Gastroesophageal sphincter (tissue), 3 donors: ENCODE measurements around the gene DAB1.

Source experiments
- CTCF ChIP-seq, 4 experiments: fragments of 200-600 bp in 2 of 4; fragments of 450-650 bp in 2 of 4; sonication (generic) in 1 of 4; IDR thresholded peaks; one replicate each; pipeline ENCODE4 v1.5.1; 2017 to 2019; ENCODE audit warnings: antibody characterized with exemption in 4 of 4, mild to moderate bottlenecking in 2 of 4, moderate library complexity in 2 of 4
- EP300 ChIP-seq: sonication (generic); formaldehyde crosslinking; IDR thresholded peaks from one replicate; pipeline ENCODE4 v1.6.1; 2017; ENCODE audit warnings: antibody characterized with exemption, mild to moderate bottlenecking

GRCh38 chr1:57316861-57317260 is 107.0 kb downstream of the DAB1 start:
- TF ChIP-seq EP300 (no peak), CTCF (IDR thresholded peaks at IDR 0.05) (no peak)
